ENCODE measurements around the gene ST8SIA2.

GRCh38 chr15:92366381-92366780 is 27.3 kb upstream of the ST8SIA2 start:
- TF ChIP-seq, protein P1, sequence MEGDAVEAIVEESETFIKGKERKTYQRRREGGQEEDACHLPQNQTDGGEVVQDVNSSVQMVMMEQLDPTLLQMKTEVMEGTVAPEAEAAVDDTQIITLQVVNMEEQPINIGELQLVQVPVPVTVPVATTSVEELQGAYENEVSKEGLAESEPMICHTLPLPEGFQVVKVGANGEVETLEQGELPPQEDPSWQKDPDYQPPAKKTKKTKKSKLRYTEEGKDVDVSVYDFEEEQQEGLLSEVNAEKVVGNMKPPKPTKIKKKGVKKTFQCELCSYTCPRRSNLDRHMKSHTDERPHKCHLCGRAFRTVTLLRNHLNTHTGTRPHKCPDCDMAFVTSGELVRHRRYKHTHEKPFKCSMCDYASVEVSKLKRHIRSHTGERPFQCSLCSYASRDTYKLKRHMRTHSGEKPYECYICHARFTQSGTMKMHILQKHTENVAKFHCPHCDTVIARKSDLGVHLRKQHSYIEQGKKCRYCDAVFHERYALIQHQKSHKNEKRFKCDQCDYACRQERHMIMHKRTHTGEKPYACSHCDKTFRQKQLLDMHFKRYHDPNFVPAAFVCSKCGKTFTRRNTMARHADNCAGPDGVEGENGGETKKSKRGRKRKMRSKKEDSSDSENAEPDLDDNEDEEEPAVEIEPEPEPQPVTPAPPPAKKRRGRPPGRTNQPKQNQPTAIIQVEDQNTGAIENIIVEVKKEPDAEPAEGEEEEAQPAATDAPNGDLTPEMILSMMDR (IDR thresholded peaks at IDR 0.05) = no peak
- TF ChIP-seq ZNF317 (CRISPR knock-in tag; IDR thresholded peaks at IDR 0.05; ENCODE audit: borderline replicate concordance, low read depth) (no peak), TEAD4 (CRISPR knock-in tag; IDR thresholded peaks at IDR 0.05) (no peak), ATF2 (CRISPR knock-in tag; IDR thresholded peaks at IDR 0.05; ENCODE audit: borderline replicate concordance, low read depth) (no peak), CBFB (CRISPR knock-in tag; IDR thresholded peaks at IDR 0.05; ENCODE audit: low read depth) (no peak), JUN (CRISPR knock-in tag; IDR thresholded peaks at IDR 0.05) (no peak), RORB (CRISPR knock-in tag; IDR thresholded peaks at IDR 0.05) (no peak), PREB (CRISPR knock-in tag; IDR thresholded peaks at IDR 0.05; ENCODE audit: borderline replicate concordance) (no peak), ATF1 (CRISPR knock-in tag; IDR thresholded peaks at IDR 0.05) (no peak), USF1 (CRISPR knock-in tag; IDR thresholded peaks at IDR 0.05) (no peak)
- TF ChIP-seq, protein P2, sequence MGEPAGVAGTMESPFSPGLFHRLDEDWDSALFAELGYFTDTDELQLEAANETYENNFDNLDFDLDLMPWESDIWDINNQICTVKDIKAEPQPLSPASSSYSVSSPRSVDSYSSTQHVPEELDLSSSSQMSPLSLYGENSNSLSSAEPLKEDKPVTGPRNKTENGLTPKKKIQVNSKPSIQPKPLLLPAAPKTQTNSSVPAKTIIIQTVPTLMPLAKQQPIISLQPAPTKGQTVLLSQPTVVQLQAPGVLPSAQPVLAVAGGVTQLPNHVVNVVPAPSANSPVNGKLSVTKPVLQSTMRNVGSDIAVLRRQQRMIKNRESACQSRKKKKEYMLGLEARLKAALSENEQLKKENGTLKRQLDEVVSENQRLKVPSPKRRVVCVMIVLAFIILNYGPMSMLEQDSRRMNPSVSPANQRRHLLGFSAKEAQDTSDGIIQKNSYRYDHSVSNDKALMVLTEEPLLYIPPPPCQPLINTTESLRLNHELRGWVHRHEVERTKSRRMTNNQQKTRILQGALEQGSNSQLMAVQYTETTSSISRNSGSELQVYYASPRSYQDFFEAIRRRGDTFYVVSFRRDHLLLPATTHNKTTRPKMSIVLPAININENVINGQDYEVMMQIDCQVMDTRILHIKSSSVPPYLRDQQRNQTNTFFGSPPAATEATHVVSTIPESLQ (CRISPR knock-in tag; IDR thresholded peaks at IDR 0.05) = no peak
- TF ChIP-seq, protein P3, sequence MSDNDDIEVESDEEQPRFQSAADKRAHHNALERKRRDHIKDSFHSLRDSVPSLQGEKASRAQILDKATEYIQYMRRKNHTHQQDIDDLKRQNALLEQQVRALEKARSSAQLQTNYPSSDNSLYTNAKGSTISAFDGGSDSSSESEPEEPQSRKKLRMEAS (CRISPR knock-in tag; IDR thresholded peaks at IDR 0.05) = no peak
- TF ChIP-seq, protein P4, sequence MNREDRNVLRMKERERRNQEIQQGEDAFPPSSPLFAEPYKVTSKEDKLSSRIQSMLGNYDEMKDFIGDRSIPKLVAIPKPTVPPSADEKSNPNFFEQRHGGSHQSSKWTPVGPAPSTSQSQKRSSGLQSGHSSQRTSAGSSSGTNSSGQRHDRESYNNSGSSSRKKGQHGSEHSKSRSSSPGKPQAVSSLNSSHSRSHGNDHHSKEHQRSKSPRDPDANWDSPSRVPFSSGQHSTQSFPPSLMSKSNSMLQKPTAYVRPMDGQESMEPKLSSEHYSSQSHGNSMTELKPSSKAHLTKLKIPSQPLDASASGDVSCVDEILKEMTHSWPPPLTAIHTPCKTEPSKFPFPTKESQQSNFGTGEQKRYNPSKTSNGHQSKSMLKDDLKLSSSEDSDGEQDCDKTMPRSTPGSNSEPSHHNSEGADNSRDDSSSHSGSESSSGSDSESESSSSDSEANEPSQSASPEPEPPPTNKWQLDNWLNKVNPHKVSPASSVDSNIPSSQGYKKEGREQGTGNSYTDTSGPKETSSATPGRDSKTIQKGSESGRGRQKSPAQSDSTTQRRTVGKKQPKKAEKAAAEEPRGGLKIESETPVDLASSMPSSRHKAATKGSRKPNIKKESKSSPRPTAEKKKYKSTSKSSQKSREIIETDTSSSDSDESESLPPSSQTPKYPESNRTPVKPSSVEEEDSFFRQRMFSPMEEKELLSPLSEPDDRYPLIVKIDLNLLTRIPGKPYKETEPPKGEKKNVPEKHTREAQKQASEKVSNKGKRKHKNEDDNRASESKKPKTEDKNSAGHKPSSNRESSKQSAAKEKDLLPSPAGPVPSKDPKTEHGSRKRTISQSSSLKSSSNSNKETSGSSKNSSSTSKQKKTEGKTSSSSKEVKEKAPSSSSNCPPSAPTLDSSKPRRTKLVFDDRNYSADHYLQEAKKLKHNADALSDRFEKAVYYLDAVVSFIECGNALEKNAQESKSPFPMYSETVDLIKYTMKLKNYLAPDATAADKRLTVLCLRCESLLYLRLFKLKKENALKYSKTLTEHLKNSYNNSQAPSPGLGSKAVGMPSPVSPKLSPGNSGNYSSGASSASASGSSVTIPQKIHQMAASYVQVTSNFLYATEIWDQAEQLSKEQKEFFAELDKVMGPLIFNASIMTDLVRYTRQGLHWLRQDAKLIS (CRISPR knock-in tag; IDR thresholded peaks at IDR 0.05; ENCODE audit: borderline replicate concordance) = no peak

Measured in WTC11 (cell line).